Loucy (cell line): ENCODE data around the gene NACA.
"Not testable (repeated sequence)": the region's sequence is repeated elsewhere in the genome, so short reads cannot be mapped to it uniquely, and the experiment has no call there.

Experiments
- CTCF ChIP-seq: fragments of 200-600 bp; sonication (generic); conservative IDR thresholded peaks from 2 replicates; pipeline ENCODE4 v1.5.1; 2014; ENCODE audit warnings: mild to moderate bottlenecking, antibody characterized with exemption, low read length
- EZH2phosphoT487 ChIP-seq: fragments of 200-600 bp; IDR thresholded peaks from 2 replicates; pipeline ENCODE4 v1.6.1; 2018; ENCODE audit warnings: antibody characterized with exemption, mild to moderate bottlenecking, moderate library complexity, borderline replicate concordance

DNA sequence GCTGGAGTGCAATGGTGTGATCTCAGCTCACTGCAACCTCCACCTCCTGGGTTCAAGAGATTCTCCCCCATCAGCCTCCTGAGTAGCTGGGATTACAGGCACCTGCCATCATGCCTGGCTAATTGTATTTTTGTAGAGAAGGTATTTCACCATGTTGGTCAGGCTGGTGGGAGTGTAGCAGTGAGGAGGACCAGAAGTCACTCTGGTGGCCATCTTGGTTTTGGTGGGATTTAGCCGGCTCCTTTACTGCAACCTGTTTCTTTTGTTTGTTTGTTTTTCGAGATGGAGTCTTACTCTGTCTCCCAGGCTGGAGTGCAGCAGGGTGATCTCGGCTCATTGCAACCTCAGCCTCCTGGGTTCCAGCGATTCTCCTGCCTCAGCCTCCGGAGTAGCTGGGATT, 20.6 kb downstream of the NACA start:
- TF ChIP-seq CTCF, EZH2phosphoT487: not testable (repeated sequence)
